Kidney glomerular epithelial cell (primary cell): ENCODE measurements around the gene SCIN.
A peak's percentile ranks its signal among the peaks of the same experiment; 100 is the strongest.
"Not testable (repeated sequence)": the region's sequence is repeated elsewhere in the genome, so short reads cannot be mapped to it uniquely, and the experiment has no call there.

Experiments used
- DNase-seq: peaks from one replicate; lab custom pipeline; 2025; lab: John Stamatoyannopoulos, UW

The SCIN gene

DNA sequence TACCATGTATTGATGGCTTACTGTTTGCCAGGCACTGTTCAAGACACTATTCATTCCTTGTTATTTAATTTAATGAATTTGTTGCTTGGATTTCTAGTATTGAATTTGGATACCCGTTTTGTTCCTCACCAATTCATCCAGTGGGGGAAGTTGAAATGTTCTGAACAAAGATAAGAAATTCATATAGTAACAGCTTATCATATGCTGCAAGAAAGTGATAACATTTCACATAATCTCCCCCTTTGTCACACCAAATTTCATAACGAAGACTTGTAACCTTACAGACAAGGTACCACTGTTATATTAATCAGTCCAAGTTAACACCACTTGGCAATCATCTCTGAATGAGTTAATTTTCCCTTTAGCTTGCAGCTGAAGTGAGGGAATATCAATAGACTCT lies 42.1 kb downstream of the SCIN start:
- DNase-seq, result no peak

DNA sequence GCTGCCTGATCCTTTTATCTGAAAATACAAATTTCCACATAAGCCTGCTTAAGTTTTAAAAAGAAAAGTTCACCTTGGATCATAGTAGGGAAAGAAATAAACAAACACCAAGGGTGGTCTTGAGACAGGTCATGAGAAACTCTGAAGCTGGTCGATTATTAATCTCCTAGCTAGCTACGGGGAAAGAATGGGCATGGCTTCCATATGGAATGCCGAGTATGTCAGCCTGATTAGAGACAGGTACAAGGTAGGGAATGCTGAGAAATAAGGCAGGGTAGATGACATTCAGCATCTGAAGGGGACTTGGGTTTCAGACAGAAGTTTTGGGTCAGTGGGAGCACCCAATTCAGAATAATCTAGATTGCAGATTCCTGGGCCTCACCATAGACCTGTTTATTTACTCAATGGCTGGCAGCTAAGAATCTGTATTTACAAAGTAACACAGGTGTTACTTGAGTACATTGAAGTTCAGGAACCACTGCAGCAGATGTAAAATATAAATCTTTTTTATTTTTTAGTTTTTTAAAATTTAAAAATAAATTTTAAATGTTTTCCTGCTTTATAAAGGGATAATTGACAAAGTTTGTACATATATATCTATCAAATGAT lies 49.0 kb downstream of the SCIN start:
- DNase-seq, result no peak

DNA sequence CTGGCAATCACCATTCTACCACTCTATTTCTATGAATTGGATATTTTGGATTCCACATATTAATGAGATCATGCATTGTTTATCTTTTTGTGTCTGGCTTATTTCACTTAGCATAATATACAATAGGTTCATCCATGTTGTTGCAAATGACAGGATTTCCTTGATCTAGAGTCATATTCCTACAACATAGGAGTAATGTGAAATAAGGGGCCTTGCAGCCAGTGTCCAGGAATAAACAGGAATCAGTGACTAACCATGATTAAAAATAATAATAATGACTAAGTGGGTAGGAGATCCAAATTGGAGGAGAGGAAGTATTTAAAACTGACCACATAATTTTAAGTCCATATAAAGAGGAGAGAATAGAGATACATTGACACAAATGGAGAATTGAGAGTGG lies 49.9 kb downstream of the SCIN start:
- DNase-seq, result peak; percentile 9

DNA sequence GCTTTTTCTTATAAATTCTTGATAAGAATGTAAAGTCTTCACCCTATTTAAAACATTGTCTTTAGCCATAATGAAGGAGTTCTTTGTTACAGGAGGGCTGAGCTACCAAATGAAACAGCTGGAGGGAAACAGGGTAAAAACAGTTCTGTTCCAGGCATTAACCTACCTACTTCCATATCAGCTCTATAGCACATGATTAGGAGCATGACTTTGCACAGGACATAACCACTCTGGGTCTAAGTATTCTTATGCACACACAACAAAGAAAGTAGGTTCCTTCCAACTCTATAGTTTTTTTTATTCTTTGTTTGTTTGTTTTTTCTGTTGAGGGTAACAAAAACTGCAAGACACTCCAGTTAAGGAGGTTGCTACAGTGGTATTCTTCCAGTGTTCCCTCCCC lies 52.7 kb downstream of the SCIN start:
- DNase-seq, result no peak

DNA sequence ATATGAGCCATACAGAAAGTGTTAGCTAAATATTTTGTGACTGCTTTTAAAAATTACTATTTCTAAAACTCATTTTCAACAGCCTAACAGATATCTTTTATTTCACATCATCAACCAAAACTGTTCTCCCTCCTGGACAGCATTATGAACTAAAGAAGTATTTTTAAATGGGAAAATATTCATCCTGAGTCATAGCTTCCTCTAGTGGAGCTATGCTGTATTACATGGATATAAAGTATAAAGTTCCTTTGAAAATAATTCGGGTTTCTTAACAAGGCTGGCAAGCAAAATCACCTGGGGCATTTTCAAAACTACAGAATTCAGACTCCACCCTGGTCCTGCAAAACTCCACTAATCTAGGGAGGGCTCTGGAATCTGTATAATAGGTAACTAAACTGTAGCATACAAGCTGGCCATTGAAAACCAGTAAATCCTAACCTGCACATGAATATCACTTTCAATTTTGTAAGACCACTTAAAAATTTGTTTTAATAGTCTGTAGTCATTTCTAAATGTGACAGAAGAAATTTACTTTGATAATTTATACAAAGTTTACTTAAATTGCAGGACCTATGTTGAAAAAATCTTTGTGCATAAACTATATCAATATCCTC lies 53.5 kb downstream of the SCIN start:
- peak; percentile 51 for DNase-seq

DNA sequence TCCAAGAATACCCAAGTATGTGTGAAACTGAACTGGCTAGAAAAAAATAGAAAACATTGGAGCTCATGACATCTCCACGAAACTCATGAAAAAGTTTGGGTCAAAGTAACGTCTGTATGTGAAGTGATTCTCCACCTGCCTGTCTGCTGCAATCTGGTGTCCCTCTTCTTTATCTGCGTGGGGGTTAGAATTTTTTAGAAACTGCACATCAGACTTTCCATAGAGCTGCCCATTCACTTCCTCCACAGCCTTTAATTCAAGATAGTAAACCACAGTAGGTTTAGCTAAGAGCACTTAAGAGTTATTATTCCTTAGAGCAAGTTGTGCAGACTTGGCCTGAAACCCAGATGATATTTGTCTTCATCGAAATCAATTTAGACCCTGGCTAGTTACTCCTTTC lies 55.3 kb downstream of the SCIN start:
- no peak for DNase-seq

DNA sequence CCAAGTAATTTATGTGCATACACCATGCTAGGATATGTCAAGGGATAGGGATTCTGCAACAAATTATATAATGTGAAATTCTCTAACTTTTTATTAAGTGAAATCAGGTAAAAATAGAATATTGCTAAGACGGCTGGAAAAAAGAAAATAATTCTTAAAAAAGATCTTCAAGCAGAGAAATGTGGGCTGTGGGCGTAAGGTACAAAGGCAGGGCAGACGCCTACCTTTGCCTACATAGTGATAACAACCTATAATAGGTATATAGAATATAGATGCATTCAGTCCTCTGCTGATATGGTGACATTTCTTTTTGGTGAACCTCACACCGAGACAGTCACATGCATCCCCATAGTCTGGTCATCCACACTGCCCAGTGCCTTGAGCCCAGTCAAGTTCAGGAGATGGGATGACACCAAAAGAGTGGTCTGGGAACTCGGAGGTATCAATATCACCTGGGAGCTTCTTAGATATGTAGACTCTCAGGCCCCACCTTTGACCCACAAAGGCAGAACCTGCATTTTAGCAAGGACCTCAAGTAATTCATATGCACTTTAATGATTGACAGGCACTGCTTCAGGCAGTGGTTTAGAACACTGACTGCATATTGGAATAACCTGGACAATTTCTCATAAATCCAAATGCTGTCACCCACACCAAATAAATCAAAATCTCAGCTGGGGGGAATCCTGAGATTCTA lies 59.4 kb downstream of the SCIN start:
- no peak for DNase-seq

DNA sequence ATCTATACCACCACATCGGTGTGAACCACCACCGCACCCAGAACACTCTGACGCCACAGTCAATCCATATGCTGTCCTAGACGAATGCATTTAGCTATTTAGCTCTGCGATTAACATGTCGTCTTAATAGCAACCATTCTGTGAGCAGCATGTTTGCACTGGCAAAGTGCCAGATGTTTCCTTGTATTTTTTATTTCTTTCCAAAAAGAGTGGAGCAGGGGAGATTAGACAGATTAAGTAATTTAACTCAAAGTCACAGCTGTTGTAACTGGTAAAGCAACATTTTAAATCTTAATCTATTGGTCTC lies 59.9 kb downstream of the SCIN start:
- DNase-seq, result no peak

DNA sequence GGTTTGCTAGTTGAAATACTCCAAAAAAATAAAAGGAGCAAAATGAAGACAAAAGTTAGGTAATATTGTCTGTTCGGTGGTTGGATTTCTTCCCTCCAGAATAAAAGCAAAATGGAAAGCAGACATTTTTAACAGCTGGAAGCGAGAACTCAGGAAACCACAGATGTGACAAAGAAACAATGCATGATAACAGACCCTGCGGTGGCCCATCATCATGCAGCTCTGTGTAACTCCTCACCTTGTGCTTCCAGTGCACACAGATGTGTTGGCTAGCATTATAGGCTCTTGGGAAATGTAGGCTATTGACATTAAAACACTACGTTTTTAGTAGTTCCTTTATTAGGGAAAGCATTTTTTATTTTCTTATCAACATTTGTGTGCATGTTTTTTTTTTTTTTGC lies 63.1 kb downstream of the SCIN start:
- DNase-seq, result no peak

DNA sequence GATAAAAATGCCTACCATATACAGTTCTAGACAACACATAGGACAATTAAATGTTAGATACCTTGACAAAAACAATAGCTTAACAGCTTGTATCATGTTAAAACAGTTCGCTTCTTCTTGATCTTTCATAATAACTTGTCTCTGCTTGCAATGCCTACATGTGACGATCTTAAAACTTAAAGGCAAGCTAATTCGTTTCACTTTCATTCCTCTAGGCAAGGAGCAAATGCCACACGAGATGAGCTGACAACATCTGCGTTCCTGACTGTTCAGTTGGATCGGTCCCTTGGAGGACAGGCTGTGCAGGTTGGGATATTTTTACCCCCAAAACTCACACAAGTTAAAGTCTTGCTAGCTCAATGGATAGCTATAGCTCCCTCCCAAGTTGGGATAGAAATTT lies 65.3 kb downstream of the SCIN start:
- DNase-seq, result no peak

DNA sequence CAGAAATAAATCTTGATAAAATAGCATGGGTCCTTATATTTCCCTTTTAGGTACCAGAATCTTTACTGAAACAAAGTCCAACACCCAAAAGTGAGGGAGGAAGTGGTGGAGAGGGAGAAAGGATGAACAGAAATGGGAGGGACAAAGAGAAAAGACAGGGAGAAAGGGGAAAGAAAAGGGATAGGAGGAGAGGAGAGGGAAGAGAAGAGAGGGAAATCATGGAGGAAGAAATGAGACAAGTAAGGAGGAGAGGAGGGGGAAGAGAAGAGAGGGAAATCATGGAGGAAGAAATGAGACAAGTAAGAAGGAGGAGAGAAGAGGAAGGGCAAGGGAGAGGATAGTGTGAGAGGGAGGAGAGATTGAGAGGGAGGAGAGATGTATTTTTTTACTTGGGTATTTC lies 66.8 kb downstream of the SCIN start:
- no peak for DNase-seq

DNA sequence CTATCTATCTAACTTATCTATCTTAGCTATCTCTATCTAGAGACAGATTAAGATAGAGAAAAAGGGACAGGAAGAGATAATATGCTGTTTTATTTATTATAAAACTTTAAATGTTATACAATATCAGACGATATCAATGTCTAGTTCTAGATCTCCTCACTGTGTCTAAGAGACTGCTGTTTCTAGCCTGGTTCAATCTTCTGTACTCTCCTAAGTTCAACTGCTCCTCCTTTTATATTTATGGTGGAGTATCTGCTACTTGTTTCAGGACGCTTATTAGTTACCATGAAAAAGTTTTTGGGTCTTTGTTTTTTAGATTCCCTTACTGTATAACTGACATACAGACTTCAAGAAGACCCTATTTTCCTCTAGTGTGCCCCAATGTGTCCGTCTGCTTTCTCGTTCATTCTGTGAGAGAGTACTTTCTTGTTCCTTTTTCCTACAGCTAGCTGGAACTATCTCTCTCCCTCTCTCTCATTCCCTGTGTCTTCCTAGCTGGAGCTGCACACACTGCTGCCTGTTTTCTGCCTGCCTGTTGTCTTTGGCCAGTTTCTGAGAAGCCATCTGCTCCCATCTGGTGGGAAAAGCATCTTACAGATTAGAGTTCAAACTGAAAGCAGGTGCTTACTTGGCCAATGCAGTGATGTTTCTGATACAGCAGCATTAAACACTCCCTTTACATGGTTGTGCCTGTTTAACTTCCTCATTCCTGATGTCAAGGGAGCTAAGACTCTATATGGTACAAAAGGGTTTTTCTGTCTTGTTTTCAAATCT lies 67.5 kb downstream of the SCIN start:
- no peak for DNase-seq

DNA sequence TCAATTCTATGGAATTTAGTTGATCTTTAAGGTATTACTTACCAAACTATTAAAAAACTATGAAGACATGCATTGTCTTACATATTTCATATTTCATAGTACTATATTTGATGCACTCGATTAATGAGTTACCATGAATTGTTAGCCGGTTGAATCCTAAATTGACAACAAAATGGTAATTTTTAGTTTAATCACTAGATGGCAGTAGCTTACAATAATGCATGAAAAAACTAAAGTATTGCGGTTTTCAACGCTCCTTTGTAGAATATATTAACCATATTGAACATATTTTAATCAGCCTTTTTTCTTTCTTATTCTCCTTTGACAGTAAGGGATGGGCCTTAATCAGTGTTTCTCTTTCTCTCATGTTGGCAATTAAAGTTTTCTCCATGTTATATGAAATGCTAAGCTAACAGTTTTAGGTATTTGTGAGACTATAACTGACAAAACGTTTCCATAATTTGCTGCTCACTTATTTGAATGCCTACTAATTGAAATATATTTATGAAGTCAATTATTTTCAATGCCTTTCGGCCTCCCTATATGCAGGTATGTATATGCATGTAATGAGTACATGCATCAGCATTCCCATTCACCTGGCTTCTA lies 68.4 kb downstream of the SCIN start:
- DNase-seq, result peak; percentile 56

DNA sequence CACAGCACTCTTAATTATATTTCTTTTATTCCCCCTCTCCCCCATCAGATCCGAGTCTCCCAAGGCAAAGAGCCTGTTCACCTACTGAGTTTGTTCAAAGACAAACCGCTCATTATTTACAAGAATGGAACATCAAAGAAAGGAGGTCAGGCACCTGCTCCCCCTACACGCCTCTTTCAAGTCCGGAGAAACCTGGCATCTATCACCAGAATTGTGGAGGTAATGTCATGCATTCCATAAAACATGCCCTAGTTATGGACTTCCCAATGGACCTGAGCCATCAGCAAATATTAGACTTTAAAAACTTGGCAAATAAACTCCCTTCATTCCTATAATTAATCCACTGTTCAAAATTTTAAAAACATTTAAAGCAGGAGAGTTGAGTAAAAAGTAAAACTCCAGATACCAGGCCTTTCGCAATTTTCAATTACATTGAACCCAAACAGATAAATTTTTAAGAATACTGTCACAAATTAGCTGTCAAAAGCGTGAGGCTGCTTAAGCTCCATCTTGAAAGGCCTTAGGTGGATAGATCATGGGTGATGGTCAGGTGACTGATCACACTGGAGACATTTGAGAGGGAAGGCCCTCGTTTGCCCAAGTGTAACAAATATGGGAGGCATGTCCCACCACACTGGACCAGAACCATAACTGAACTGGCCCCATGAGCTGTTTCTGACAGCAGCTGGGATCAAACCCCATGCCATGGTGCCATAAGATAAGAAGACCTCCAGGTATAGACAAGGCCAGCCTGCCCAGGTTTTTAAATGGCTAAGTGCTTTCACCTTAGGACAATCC lies 70.0 kb downstream of the SCIN start:
- no peak for DNase-seq

DNA sequence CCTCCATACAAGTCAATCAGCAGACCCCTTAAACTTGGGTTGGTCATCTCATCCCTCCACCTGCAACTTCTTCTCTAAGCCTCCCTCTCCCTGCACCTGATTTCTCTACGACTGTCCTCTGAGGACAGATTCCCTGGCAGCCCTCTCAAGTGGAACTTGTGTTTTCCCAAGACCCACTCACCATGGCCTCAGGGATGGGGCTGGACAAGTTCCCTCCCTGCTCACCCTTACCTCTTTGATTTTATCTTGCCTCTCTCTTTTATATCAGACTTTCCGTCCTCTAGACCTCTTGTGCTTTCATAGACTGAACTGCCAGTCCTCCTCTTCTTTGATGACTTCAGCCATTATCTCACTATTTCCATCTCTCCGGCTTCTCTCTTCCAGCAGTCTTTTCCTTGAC lies 70.7 kb downstream of the SCIN start:
- DNase-seq, result no peak

DNA sequence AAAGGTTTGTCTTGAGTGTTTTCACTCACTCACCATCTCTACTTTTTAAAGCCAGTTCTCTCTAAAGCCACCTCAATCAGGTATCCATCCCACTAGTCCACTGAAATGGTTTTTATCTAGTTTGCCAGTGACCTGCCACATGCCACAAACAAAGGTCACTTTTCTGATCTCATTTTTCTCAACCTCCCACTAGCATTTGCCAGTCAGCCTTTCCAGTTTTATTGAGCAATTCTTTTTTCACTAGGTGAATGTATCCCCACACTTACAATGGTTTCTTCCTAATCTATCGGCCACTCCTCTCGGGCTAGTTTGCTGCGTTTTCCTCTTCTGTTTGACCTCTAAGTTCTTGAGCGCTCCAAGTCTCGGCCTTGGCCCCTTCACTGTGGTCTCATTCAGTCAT lies 72.0 kb downstream of the SCIN start:
- no peak for DNase-seq

DNA sequence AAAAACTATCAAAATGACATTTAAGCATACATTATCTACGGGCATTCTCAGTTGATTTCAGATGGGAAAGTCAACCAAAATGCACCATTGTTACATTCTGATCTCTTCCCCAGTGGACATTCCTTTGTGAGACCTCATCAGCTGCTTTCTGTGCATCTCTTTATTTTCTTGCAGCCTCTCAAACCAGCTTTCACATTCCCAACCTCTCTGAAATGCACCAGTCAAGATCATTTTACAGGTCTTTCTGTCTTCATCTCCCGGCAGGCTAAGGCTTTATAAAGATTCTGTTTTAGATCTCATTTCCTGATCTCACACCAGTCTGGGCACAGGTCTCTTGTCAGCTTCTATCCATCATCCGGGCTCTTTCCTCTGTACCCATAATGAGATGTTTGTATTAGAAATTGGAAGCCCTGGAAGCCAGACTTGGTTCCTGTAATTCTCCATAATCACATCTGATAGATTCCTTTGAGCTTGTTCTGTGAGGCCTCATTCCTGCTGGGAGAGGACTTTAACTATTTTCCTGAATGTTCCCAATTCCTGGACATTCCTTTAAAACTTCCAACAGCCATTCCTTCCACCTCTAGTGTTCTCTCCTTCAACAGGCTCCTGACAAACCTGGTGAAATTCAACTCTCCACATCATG lies 72.6 kb downstream of the SCIN start:
- DNase-seq, result no peak

DNA sequence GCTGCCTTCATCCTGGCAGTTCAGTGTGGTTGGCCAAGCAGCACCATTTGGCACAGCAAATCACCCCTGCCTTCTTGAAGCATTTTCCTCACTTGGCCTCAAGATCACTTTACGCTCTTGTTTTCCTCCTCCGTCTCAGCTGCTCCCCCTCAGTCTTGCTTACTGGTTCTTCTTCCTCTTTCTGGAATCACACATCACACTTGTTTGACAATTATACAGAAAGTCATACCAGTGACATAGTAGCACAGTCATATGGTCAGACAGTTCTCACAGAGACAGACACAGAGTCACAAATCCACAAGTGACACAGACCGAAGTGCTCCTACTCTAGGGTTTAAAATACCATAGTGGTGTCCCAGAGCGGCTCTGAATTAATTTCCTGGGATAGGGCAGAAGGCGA lies 73.1 kb downstream of the SCIN start:
- no peak for DNase-seq

DNA sequence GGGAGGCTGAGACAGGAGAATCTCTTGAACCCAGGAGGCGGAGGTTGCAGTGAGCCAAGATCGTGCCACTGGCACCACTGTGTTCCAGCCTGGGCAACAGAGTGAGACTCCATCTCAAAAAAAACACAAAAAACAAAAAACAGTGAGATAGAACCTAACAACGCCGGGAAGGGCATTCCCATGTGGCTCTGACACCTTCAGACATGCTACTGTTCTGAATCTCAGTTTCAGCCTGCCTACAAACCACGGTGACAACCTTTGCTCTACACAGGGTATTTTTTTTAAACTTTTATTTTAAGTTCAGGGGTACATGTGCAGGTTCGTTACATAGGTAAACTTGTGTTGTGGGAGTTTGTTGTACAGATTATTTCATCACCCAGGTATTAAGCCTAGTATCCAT lies 74.7 kb downstream of the SCIN start:
- not testable (repeated sequence) for DNase-seq

DNA sequence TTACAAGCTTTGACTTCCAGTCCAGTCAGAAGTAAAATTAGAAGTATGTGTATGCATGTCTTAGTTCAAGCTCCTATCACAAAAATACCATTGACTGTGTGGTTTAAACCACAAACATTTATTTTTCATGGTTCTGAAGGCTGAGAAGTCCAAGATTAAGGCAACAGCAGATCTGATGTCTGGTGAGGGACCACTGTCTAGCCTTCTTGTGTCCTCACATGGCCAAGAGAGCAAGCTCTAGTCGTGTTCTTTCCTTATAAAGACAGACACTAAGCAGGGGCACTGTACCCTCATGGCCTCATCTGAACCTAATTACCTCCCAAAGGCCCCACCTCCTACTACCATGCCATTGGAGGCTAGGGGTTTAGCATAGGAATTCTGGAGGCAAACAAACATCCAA lies 75.6 kb downstream of the SCIN start:
- no peak for DNase-seq
